AG04450 (cell line): ENCODE data around the gene FBXO24. TPM values are rescaled to one million over a fixed set of nuclear protein-coding genes. Genes with fewer than 3 reads are reported as not detected.

Experiments used
- CTCF ChIA-PET: fragments of 300-600, 350-600 bp; formaldehyde crosslinking; extraction: SDS; loops from one replicate; lab custom pipeline; 2022; ENCODE audit warnings: antibody characterized with exemption, inconsistent platforms; lab: Charles Lee
- POLR2A ChIA-PET: fragments of 350-600 bp; formaldehyde crosslinking; extraction: SDS; loops from one replicate; lab custom pipeline; 2021; ENCODE audit warnings: antibody characterized with exemption, inconsistent platforms; lab: Yijun Ruan, JAX
- DNase-seq: peaks from one replicate; pipeline ENCODE4 v3.0.0-alpha.2; 2011; ENCODE audit warnings: low read depth, low spot score
- H3K27ac ChIP-seq: one replicate; pipeline ENCODE4 v1.5.1; 2012; ENCODE audit warnings: low read depth, low read length, control low read depth
- H3K27me3 ChIP-seq: one replicate; pipeline ENCODE4 v1.6.0; 2012; ENCODE audit warnings: low read length; ENCODE audit not compliant: control insufficient read depth, insufficient read depth
- H3K4me3 ChIP-seq: 2 replicates; pipeline ENCODE4 v1.5.1; 2011; ENCODE audit warnings: mild to moderate bottlenecking, low read depth, low read length, control low read depth
- H3K9me3 ChIP-seq: 2 replicates; pipeline ENCODE4 v1.5.1; 2012; ENCODE audit warnings: low read length; ENCODE audit not compliant: control insufficient read depth, insufficient read depth
- CTCF ChIP-seq: IDR thresholded peaks from 2 replicates; pipeline ENCODE4 v1.5.1; 2011; ENCODE audit warnings: low read depth, low read length, control low read depth, inconsistent platforms
- polyA plus RNA-seq: library from polyadenylated mRNA; depleted of rRNA; stranded (reverse); fragments of >200 nt; gene quantifications from 2 replicates; pipeline ENCODE4 v1.2.3, GENCODE V29; 2011

The FBXO24 gene
- polyA plus RNA-seq, 1 experiment, result 0.29 TPM

- ChIA-PET POLR2A (interaction anchor here (0.5 to 3.9 kb wide), 6 partner anchors 8 to 1732 kb away, joined by 4 to 68 read pairs (median 12); partner anchors contain the start of genes FBXO24, LRCH4 and MOSPD3), CTCF (interaction anchor here (0.9 to 2.2 kb wide), 3 partner anchors 9 to 135 kb away, joined by 4 to 14 read pairs (median 6); partner anchors contain the start of gene MOSPD3)
- H3K27me3 ChIP-seq, result no peaks in the 10 kb centered on the region
- H3K9me3 ChIP-seq, result no peaks in the 10 kb centered on the region; the same call in 1 of the 2 replicates
- DNase-seq, result no peak
- TF ChIP-seq CTCF, result peak; percentile 46
- peak overlapping the region; percentile 77 for H3K27ac ChIP-seq
- peak overlapping the region; percentile 94 for H3K4me3 ChIP-seq
Observed at GRCh38 chr7:100604028-100604975, 18.2 kb downstream of the FBXO24 start.

DNA sequence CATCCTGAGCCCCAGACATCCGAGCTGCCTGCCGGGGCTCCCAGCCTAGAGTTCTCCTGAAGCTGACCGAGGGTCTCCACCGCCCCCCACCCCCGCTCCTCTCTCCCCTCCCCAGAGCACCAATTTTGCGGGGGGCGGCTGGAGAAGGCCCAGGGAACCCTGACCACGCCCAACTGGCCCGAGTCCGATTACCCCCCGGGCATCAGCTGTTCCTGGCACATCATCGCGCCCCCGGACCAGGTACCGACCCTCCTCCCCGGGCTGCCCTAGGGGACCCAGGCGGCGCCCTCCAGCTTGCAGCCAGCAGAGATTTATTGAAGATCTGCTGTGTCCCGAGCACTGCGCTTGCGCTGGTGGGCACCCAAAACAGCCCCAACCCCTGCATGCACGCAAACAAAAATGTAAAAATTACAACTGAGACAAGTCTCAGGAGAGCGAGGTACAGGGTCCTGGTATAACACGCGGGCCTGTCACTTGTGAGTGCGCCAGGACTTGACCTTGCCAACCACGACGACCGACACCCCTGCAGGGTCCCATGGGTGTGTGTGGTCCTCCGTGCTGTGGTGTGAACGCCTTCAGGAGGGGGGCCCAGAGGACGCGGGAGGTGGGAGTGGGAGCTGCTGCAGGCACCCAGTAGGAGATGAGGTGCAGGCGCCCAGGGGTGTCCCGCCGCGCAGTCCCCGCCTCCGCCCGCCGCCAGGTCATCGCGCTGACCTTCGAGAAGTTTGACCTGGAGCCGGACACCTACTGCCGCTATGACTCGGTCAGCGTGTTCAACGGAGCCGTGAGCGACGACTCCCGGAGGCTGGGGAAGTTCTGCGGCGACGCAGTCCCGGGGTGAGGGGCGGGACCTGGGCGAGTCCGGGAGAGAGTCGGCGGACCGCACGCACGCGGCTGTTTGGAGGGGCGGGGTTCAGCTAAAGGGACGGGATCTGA is 19.1 kb downstream of the FBXO24 start:
- Histone ChIP-seq H3K27ac (no peak overlapping the region), H3K27me3 (no peaks in the 10 kb centered on the region), H3K9me3 (no peaks in the 10 kb centered on the region; the same call in 1 of the 2 replicates), H3K4me3 (peak overlapping the region; percentile 94)
- TF ChIP-seq CTCF, result no peak
- DNase-seq, result no peak
- ChIA-PET POLR2A (interaction anchor here (1.5 to 3.9 kb wide), 2 partner anchors 19 to 68 kb away, joined by 4 to 18 read pairs; partner anchors contain the start of genes FBXO24 and LRCH4), CTCF (interaction anchor here (0.9 to 1.3 kb wide), 2 partner anchors 17 to 41 kb away, joined by 3 to 4 read pairs; no protein-coding TSS in a partner anchor)

DNA sequence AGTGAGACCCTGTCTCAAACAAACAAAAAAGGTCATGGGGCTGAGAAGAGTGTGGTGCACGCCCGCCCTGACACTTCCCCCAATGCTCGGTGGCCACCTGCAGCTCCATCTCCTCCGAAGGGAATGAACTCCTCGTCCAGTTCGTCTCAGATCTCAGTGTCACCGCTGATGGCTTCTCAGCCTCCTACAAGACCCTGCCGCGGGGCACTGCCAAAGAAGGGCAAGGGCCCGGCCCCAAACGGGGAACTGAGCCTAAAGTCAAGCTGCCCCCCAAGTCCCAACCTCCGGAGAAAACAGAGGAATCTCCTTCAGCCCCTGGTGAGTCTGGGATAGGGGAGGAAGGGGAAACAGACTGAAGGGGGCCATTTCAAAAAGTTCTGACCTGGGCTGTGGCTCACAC is 20.2 kb downstream of the FBXO24 start:
- H3K4me3 ChIP-seq, result no peak overlapping the region
- no peak for DNase-seq
- no peak overlapping the region for H3K27ac ChIP-seq
- no peaks in the 10 kb centered on the region for H3K27me3 ChIP-seq
- no peaks in the 10 kb centered on the region; the same call in 1 of the 2 replicates for H3K9me3 ChIP-seq
- CTCF ChIA-PET, result interaction anchor here (0.9 kb wide), 1 partner anchor 42 kb away, joined by 3 read pairs; no protein-coding TSS in a partner anchor
- POLR2A ChIA-PET, result interaction anchor here (3.9 kb wide), 1 partner anchor 20 kb away, joined by 18 read pairs; the partner anchor contains the start of genes FBXO24 and LRCH4
- no peak for TF ChIP-seq CTCF

- Histone ChIP-seq H3K27me3 (no peaks in the 10 kb centered on the region), H3K4me3 (no peak overlapping the region), H3K9me3 (no peaks in the 10 kb centered on the region; the same call in 1 of the 2 replicates), H3K27ac (no peak overlapping the region)
- ChIA-PET CTCF (interaction anchor here (0.6 to 0.7 kb wide), 2 partner anchors 17 to 47 kb away, joined by 3 to 4 read pairs; no protein-coding TSS in a partner anchor), POLR2A (interaction anchor here (0.6 to 3.9 kb wide), 2 partner anchors 21 to 23 kb away, joined by 4 to 18 read pairs; partner anchors contain the start of genes FBXO24 and LRCH4)
- no peak for TF ChIP-seq CTCF
- no peak for DNase-seq
Observed at GRCh38 chr7:100607111-100607510, 21.0 kb downstream of the FBXO24 start.
